Measurements from ENCODE around the gene KDM3A. TPM values are rescaled to one million over a fixed set of nuclear protein-coding genes. Genes with fewer than 3 reads are reported as not detected.

Gene KDM3A
- total and polyA plus RNA-seq, 10 of the 15 experiments (the other 5 are each of a cell fraction or from before 2014, with no cell fraction given) = 3.8 to 102 (median 11.1) TPM

DNA sequence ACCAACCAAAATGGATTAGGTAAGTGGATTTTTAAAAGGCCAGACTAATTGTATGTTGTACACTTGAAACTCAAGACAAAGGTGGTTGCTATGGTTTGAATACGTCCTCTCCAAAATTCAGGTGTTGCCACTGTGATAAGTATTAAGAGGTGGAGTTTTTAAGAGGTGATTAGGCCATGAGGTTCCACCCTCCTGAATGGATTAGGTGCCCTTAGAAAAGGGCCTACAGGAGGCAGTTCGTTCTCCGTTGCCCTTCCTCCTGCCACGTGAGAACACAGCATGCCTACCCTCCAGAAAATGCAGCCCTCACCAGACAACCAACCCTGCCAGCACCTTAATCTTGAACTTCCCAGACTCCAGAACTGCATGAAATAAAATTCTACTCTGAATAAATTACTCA lies 70.9 kb downstream of the KDM3A start:
- CTCF ChIA-PET = no interaction called here
- in situ Hi-C loops (cut with MboI) (no loop called here), intact Hi-C loops (cut with micrococcal nuclease; ENCODE audit: unreplicated experiment) (no loop called here)
- POLR2A ChIA-PET = no interaction called here
- FAIRE-seq (no peak), ATAC-seq (no peak), DNase-seq (ENCODE audit: low read depth, low spot score) (no peak)
- Histone ChIP-seq H2AFZ (ENCODE audit: control insufficient read depth, low read depth, low read length) (no peak overlapping the region), H3K79me2 (ENCODE audit: control insufficient read depth, insufficient read depth, low read length) (no peaks in the 10 kb centered on the region), H3K27me3 (replicated peaks in 1 of 2; ENCODE audit: control insufficient read depth in 2 of 2, insufficient read depth in 2 of 2, low read length in 1 of 2) (no peaks in the 10 kb centered on the region), H3K4me3 (no peak overlapping the region), H3K9me3 (replicated peaks; ENCODE audit: control insufficient read depth, insufficient read depth, low read length) (no peaks in the 10 kb centered on the region), H3K4me1 (ENCODE audit: control insufficient read depth, insufficient read depth, low read length) (no peaks in the 10 kb centered on the region), H3K36me3 (ENCODE audit: control insufficient read depth in 2 of 2, insufficient read depth in 2 of 2, low read length in 1 of 2) (peaks cover 1 to 4% of the 10 kb centered on the region in 2 experiments), H3K27ac (ENCODE audit: control insufficient read depth, insufficient read depth) (no peak overlapping the region), H4K20me1 (ENCODE audit: control insufficient read depth, insufficient read depth) (no peaks in the 10 kb centered on the region), H3K4me2 (ENCODE audit: control insufficient read depth, insufficient read depth) (no peak overlapping the region), H3K9ac (ENCODE audit: control insufficient read depth, insufficient read depth, low read length) (no peak overlapping the region)
- SMC1A ChIA-PET (ENCODE audit: uncharacterized antibody, unreplicated experiment) = no interaction called here
- TF ChIP-seq EED (IDR thresholded peaks at IDR 0.05; ENCODE audit: low read depth) = no peak
- WGBS (ENCODE audit: insufficient coverage, insufficient replicate concordance, low lambda C conversion rate, missing lambda C conversion rate) = 99% methylated on average over 4 of the region's 4 CpGs
- RAD21 ChIA-PET (ENCODE audit: unreplicated experiment) = no interaction called here
- BruUV-seq (replicated peaks) = no TSS peak

DNA sequence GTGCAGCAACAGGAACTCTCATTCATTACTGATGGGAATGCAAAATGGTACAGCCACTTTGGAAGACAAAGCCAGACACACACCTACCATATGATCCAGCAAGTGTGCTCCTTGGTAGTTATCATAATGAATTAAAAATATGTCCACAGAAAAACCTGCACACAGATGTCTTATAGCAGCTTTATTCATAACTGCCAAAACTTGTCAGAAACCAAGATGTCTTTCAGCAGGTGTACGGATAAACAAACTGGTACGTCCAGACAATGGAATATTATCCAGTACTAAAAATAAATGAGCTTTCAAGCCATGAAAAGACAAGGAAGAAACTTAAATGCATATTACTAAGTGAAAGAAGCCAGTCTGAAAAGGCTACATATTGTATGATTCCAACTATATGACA lies 71.7 kb downstream of the KDM3A start:
- Histone ChIP-seq H3K4me1 (ENCODE audit: control insufficient read depth, insufficient read depth, low read length) (no peaks in the 10 kb centered on the region), H3K27ac (ENCODE audit: control insufficient read depth, insufficient read depth) (no peak overlapping the region), H3K27me3 (replicated peaks in 1 of 2; ENCODE audit: control insufficient read depth in 2 of 2, insufficient read depth in 2 of 2, low read length in 1 of 2) (no peaks in the 10 kb centered on the region), H3K79me2 (ENCODE audit: control insufficient read depth, insufficient read depth, low read length) (no peaks in the 10 kb centered on the region), H3K36me3 (ENCODE audit: control insufficient read depth in 2 of 2, insufficient read depth in 2 of 2, low read length in 1 of 2) (peaks cover 1 to 4% of the 10 kb centered on the region in 2 experiments), H2AFZ (ENCODE audit: control insufficient read depth, low read depth, low read length) (no peak overlapping the region), H3K4me2 (ENCODE audit: control insufficient read depth, insufficient read depth) (no peak overlapping the region), H3K4me3 (no peak overlapping the region), H3K9me3 (replicated peaks; ENCODE audit: control insufficient read depth, insufficient read depth, low read length) (no peaks in the 10 kb centered on the region), H4K20me1 (ENCODE audit: control insufficient read depth, insufficient read depth) (no peaks in the 10 kb centered on the region), H3K9ac (ENCODE audit: control insufficient read depth, insufficient read depth, low read length) (no peak overlapping the region)
- FAIRE-seq = no peak
- ChIA-PET POLR2A (no interaction called here), CTCF (no interaction called here), SMC1A (ENCODE audit: uncharacterized antibody, unreplicated experiment) (no interaction called here), RAD21 (ENCODE audit: unreplicated experiment) (no interaction called here)
- WGBS (ENCODE audit: insufficient coverage, insufficient replicate concordance, low lambda C conversion rate, missing lambda C conversion rate) = 96% methylated on average over 2 of the region's 2 CpGs
- in situ Hi-C loops (cut with MboI) = no loop called here
- DNase-seq (ENCODE audit: low read depth, low spot score) = no peak
- no TSS peak for BruUV-seq (replicated peaks)
- intact Hi-C loops (cut with micrococcal nuclease; ENCODE audit: unreplicated experiment) = no loop called here
- no peak for ATAC-seq
- TF ChIP-seq, protein P1, sequence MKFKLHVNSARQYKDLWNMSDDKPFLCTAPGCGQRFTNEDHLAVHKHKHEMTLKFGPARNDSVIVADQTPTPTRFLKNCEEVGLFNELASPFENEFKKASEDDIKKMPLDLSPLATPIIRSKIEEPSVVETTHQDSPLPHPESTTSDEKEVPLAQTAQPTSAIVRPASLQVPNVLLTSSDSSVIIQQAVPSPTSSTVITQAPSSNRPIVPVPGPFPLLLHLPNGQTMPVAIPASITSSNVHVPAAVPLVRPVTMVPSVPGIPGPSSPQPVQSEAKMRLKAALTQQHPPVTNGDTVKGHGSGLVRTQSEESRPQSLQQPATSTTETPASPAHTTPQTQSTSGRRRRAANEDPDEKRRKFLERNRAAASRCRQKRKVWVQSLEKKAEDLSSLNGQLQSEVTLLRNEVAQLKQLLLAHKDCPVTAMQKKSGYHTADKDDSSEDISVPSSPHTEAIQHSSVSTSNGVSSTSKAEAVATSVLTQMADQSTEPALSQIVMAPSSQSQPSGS (IDR thresholded peaks at IDR 0.05; ENCODE audit: low read length) = no peak
- TF ChIP-seq HCFC1 (IDR thresholded peaks at IDR 0.05; ENCODE audit: low read length) = no peak
- TF ChIP-seq EZH2 (IDR thresholded peaks at IDR 0.05; ENCODE audit: borderline replicate concordance, control insufficient read depth, low read depth, low read length) = no peak
- TF ChIP-seq ZNF384 (IDR thresholded peaks at IDR 0.05; ENCODE audit: borderline replicate concordance, low read depth, low read length) = no peak
- no peak for TF ChIP-seq MTA3 (IDR thresholded peaks at IDR 0.05; ENCODE audit: borderline replicate concordance, low read length)
- TF ChIP-seq LARP7 (IDR thresholded peaks at IDR 0.05) = no peak
- TF ChIP-seq, protein P2, sequence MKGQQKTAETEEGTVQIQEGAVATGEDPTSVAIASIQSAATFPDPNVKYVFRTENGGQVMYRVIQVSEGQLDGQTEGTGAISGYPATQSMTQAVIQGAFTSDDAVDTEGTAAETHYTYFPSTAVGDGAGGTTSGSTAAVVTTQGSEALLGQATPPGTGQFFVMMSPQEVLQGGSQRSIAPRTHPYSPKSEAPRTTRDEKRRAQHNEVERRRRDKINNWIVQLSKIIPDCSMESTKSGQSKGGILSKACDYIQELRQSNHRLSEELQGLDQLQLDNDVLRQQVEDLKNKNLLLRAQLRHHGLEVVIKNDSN (IDR thresholded peaks at IDR 0.05; ENCODE audit: borderline replicate concordance, extremely low read length, insufficient read depth, low read depth, low read length) = no peak
- no peak for TF ChIP-seq SMARCA5 (IDR thresholded peaks at IDR 0.05)
- TF ChIP-seq, protein P3, sequence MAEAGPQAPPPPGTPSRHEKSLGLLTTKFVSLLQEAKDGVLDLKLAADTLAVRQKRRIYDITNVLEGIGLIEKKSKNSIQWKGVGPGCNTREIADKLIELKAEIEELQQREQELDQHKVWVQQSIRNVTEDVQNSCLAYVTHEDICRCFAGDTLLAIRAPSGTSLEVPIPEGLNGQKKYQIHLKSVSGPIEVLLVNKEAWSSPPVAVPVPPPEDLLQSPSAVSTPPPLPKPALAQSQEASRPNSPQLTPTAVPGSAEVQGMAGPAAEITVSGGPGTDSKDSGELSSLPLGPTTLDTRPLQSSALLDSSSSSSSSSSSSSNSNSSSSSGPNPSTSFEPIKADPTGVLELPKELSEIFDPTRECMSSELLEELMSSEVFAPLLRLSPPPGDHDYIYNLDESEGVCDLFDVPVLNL (IDR thresholded peaks at IDR 0.05; ENCODE audit: low read depth, low read length) = no peak
- TF ChIP-seq IRF4 (IDR thresholded peaks at IDR 0.05; ENCODE audit: low read depth, low read length) = no peak
- TF ChIP-seq ZZZ3 (IDR thresholded peaks at IDR 0.05; ENCODE audit: control insufficient read depth, insufficient read length, low read depth) = no peak
- TF ChIP-seq, protein P4, sequence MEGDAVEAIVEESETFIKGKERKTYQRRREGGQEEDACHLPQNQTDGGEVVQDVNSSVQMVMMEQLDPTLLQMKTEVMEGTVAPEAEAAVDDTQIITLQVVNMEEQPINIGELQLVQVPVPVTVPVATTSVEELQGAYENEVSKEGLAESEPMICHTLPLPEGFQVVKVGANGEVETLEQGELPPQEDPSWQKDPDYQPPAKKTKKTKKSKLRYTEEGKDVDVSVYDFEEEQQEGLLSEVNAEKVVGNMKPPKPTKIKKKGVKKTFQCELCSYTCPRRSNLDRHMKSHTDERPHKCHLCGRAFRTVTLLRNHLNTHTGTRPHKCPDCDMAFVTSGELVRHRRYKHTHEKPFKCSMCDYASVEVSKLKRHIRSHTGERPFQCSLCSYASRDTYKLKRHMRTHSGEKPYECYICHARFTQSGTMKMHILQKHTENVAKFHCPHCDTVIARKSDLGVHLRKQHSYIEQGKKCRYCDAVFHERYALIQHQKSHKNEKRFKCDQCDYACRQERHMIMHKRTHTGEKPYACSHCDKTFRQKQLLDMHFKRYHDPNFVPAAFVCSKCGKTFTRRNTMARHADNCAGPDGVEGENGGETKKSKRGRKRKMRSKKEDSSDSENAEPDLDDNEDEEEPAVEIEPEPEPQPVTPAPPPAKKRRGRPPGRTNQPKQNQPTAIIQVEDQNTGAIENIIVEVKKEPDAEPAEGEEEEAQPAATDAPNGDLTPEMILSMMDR (IDR thresholded peaks at IDR 0.05 in 2 of 3, conservative IDR thresholded peaks at IDR 0.05 in 1 of 3; ENCODE audit: control insufficient read depth in 2 of 3, extremely low read depth in 1 of 3, insufficient read depth in 1 of 3, low read depth in 3 of 3, low read length in 3 of 3) = no peak
